Measurements from ENCODE around the gene SLC6A6. TPM values are rescaled to one million over a fixed set of nuclear protein-coding genes. Genes with fewer than 3 reads are reported as not detected.

The SLC6A6 gene
- total RNA-seq, result 1 to 10 TPM; 4.9 to 5.7 TPM

DNA sequence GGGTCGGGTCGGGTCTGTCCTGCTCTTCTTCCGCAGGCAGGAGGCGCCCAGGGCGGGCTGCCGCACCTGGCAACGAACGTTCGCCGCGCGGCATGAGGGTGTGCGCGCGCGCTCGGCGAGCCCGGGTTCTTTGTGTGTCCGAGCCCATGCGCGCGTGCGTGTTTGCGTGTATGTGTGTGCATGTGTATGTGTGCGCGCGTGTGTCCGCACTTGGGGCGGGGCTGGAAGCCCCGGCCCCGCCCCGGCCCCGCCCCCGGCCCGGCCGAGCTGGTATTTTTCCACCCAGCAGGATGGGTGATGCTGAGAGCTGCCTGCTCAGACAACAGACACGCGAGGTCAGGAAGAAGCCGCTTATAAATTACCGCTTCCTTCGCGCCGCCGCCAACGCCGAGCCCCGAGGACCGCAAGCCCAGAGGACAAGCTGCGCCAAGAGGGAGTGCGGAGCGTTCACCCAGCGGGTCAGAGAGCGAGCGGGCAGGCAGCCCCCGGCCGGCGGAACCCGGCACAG is at the start of gene SLC6A6:
TSS of gene SLC6A6 (plus strand) at position 303 of the 508 bp plus-strand sequence. CDS start 41,029 bp downstream, outside the sequence.
- WGBS, 2 donors, result 1% methylated on average over 59 of the region's 59 CpGs; no CpG with 5 or more reads in 1 of the 2 donors
- peaks cover 27% of the 10 kb centered on the region for H3K4me1 ChIP-seq
- H3K4me3 ChIP-seq, result peak within 1 kb of the TSS; percentile 15 to 18
- ATAC-seq (peak; percentile 87), DNase-seq (peak; percentile 84 to 97 (median 94))
- no peaks in the 10 kb centered on the region for H3K9me3 ChIP-seq
- intact Hi-C loops (cut with DNase I), result no loop called here
- peak within 1 kb of the TSS in 3 of 4 donors; percentile 64 to 84 (median 76) for H3K27ac ChIP-seq
- no peaks in the 10 kb centered on the region for H3K27me3 ChIP-seq
- H3K36me3 ChIP-seq (replicated peaks in 1 of 2; ENCODE audit: insufficient read depth in 1 of 2, low read depth in 2 of 2), result no peaks in the 10 kb centered on the region
- TF ChIP-seq POLR2A (IDR thresholded peaks at IDR 0.05), result peak in 2 of 3 donors; percentile 43 to 54
- peak; percentile 9 to 61 (median 50) for TF ChIP-seq CTCF (IDR thresholded peaks at IDR 0.05)

DNA sequence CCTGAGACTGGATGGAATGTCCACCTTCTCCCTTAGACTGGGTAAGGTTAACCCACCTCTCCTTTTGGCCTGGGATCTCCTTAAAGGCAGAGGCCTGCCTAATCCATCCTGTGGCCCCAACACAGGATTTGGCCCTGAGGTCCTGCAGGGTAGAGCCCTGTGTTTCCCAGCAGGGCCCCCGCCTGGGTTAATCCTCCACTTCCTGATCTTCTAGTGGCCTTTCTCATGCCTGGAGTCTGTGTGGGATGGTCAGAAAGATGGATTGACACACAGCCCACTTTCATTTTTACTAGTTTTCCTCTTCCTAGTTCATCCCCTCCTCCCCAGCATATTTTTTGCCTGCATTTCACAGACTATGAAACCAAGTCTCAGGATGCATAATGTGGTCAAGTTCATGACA is 48.9 kb upstream of the SLC6A6 start:
- TF ChIP-seq POLR2A (IDR thresholded peaks at IDR 0.05), result no peak
- no peak for TF ChIP-seq CTCF (IDR thresholded peaks at IDR 0.05)
- H3K9me3 ChIP-seq, result no peaks in the 10 kb centered on the region
- 54 to 82% methylated on average over 1 of the region's 1 CpG for WGBS, 2 donors
- H3K4me1 ChIP-seq, result no peaks in the 10 kb centered on the region
- ATAC-seq, result no peak
- H3K4me3 ChIP-seq, result no peak overlapping the region
- no peaks in the 10 kb centered on the region for H3K27me3 ChIP-seq
- intact Hi-C loops (cut with DNase I), result no loop called here
- no peak overlapping the region for H3K27ac ChIP-seq
- no peak for DNase-seq
- no peaks in the 10 kb centered on the region for H3K36me3 ChIP-seq (replicated peaks in 1 of 2; ENCODE audit: insufficient read depth in 1 of 2, low read depth in 2 of 2)

DNA sequence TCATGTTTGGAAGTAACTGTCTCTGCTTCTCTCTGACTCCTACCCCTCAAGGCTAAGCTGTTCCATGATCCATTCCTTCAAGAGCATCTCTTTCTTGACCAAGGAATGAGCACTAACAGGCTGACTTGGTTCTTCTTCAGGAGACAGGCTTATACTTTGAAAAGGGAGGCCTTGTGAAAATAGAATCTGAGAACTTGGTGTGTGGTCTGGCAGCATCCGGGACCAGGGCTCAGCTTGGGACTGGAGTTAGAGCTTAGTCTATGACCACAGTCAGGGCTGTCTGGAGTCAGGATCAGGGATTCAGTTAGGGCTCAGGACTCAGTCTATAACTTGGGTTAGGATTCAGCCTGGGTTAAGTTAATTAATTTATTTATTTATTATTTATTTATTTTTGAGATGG is 44.9 kb upstream of the SLC6A6 start:
- TF ChIP-seq POLR2A (IDR thresholded peaks at IDR 0.05) (no peak), CTCF (IDR thresholded peaks at IDR 0.05) (no peak)
- Histone ChIP-seq H3K27me3 (no peaks in the 10 kb centered on the region), H3K27ac (no peak overlapping the region), H3K4me1 (no peaks in the 10 kb centered on the region), H3K9me3 (no peaks in the 10 kb centered on the region), H3K36me3 (replicated peaks in 1 of 2; ENCODE audit: insufficient read depth in 1 of 2, low read depth in 2 of 2) (no peaks in the 10 kb centered on the region), H3K4me3 (no peak overlapping the region)
- WGBS, 2 donors, result 91 to 100% methylated on average over 1 of the region's 1 CpG
- intact Hi-C loops (cut with DNase I), result no loop called here
- ATAC-seq, result no peak
- DNase-seq, result no peak

GRCh38 chr3:14358426-14359211 is 43.8 kb upstream of the SLC6A6 start:
- Histone ChIP-seq H3K9me3 (no peaks in the 10 kb centered on the region), H3K36me3 (replicated peaks in 1 of 2; ENCODE audit: insufficient read depth in 1 of 2, low read depth in 2 of 2) (no peaks in the 10 kb centered on the region), H3K27ac (no peak overlapping the region), H3K4me3 (no peak overlapping the region), H3K27me3 (no peaks in the 10 kb centered on the region), H3K4me1 (no peaks in the 10 kb centered on the region)
- TF ChIP-seq CTCF (IDR thresholded peaks at IDR 0.05), result no peak
- DNase-seq (peak in 3 of 4 donors; percentile 38 to 44 (median 42)), ATAC-seq (peak; percentile 40)
- intact Hi-C loops (cut with DNase I), result no loop called here
- 55 to 64% methylated on average over 24 to 26 of the region's 26 CpGs for WGBS, 2 donors

All from body of pancreas (tissue), 4 donors.